Measurements from ENCODE around the gene CMYA5.

Gene CMYA5

DNA sequence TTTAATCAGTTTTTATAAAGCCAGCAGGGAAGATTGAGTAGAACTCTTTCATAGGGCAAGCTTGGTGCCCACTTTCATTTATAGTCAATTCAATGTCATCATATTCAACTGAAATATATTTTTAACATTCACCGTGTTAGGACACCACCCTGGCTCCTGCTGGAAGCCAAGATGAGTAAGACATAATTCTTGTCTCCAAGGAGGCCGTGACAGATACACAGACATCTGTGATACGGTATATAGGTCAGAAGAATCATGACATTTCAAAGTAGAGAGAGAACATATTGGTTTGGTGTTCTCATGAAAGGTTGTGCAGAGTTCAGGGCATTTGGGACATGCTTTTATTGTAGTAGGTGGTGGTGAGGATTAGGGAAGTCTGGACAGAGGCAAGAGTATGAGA is 120.1 kb downstream of the CMYA5 start:
- H3K27ac ChIP-seq (ENCODE audit: insufficient read depth, low read depth, low read length, poor library complexity, severe bottlenecking) = no peak overlapping the region
- no peaks in the 10 kb centered on the region for H3K27me3 ChIP-seq (ENCODE audit: control insufficient read depth, insufficient read depth, low read length, poor library complexity, severe bottlenecking)
- H3K9me3 ChIP-seq (ENCODE audit: control insufficient read depth, low read length) = no peaks in the 10 kb centered on the region
- 93 to 95% methylated on average over 3 of the region's 3 CpGs for WGBS, 2 experiments
- H3K4me1 ChIP-seq (ENCODE audit: control insufficient read depth, insufficient read depth, low read length) = no peaks in the 10 kb centered on the region
- H3K36me3 ChIP-seq (ENCODE audit: control insufficient read depth, insufficient read depth, low read length) = no peaks in the 10 kb centered on the region
- H3K4me3 ChIP-seq (ENCODE audit: insufficient read depth, low read depth, low read length) = no peak overlapping the region

DNA sequence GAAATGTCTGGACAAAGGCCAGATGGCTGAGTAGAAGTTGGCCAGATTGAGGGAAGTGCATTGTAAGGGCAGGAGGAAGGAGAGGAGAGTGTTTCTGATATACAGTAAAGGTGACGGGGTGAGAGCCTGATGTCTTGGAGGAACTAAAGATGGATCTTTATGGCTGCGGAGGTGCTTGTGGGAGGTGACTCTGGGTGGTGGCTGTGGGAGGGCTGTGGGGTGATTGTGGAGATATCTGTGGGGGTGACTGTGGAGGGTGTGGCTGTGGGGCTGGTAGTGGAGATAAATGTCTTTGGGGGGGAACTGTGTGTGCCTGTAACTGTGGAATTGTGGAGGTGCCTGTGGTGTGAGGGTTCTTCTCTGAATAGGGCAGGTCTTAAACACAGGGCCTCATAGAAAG is 121.4 kb downstream of the CMYA5 start:
- Histone ChIP-seq H3K27ac (ENCODE audit: insufficient read depth, low read depth, low read length, poor library complexity, severe bottlenecking) (no peak overlapping the region), H3K4me3 (ENCODE audit: insufficient read depth, low read depth, low read length) (no peak overlapping the region), H3K9me3 (ENCODE audit: control insufficient read depth, low read length) (no peaks in the 10 kb centered on the region), H3K4me1 (ENCODE audit: control insufficient read depth, insufficient read depth, low read length) (no peaks in the 10 kb centered on the region), H3K36me3 (ENCODE audit: control insufficient read depth, insufficient read depth, low read length) (no peaks in the 10 kb centered on the region), H3K27me3 (ENCODE audit: control insufficient read depth, insufficient read depth, low read length, poor library complexity, severe bottlenecking) (no peaks in the 10 kb centered on the region)
- WGBS, 2 experiments = 94 to 98% methylated on average over 2 of the region's 2 CpGs

DNA sequence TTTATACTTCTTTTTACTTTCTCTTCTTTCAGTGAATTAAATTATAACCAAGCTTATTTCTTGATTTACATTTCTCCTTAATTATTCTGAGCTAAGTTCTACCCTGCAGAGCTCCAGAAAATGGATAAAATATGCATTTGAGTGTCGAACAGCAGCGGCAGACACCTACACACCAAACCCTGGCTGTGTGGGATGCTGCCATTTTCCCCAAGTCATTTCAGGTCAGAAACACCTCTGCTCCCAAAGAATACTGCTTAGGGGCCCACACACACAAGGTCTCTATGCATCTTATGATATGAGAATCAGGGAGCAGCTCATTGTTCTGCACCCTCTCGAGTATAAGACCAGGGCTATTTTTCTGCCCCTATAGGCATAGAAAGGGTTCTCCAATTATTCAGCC is 122.3 kb downstream of the CMYA5 start:
- 96 to 97% methylated on average over 3 of the region's 3 CpGs for WGBS, 2 experiments
- H3K36me3 ChIP-seq (ENCODE audit: control insufficient read depth, insufficient read depth, low read length) = no peaks in the 10 kb centered on the region
- H3K9me3 ChIP-seq (ENCODE audit: control insufficient read depth, low read length) = no peaks in the 10 kb centered on the region
- no peak overlapping the region for H3K27ac ChIP-seq (ENCODE audit: insufficient read depth, low read depth, low read length, poor library complexity, severe bottlenecking)
- no peaks in the 10 kb centered on the region for H3K27me3 ChIP-seq (ENCODE audit: control insufficient read depth, insufficient read depth, low read length, poor library complexity, severe bottlenecking)
- H3K4me1 ChIP-seq (ENCODE audit: control insufficient read depth, insufficient read depth, low read length) = no peaks in the 10 kb centered on the region
- no peak overlapping the region for H3K4me3 ChIP-seq (ENCODE audit: insufficient read depth, low read depth, low read length)

DNA sequence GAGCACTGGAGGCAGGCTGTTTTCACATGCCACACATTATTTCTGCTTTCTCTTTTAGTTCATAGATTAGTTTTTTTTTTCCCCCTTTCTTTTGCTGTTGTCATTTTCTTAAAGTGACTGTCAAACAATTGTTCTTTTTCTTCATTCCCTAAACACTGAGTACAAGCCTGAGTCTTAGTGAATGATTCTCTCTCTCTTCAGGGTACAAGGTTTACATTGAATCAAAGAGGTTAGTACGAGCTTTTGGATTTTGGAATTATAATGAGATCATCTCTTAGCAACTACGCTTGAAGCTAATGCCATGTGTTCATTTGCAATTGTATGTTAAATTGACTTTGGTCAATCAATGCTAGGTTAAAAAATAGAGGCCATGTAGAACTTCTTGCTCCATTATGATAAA is 125.1 kb downstream of the CMYA5 start:
- H3K4me3 ChIP-seq (ENCODE audit: insufficient read depth, low read depth, low read length) = no peak overlapping the region
- H3K27me3 ChIP-seq (ENCODE audit: control insufficient read depth, insufficient read depth, low read length, poor library complexity, severe bottlenecking) = no peaks in the 10 kb centered on the region
- no peaks in the 10 kb centered on the region for H3K36me3 ChIP-seq (ENCODE audit: control insufficient read depth, insufficient read depth, low read length)
- no peaks in the 10 kb centered on the region for H3K4me1 ChIP-seq (ENCODE audit: control insufficient read depth, insufficient read depth, low read length)
- H3K9me3 ChIP-seq (ENCODE audit: control insufficient read depth, low read length) = no peaks in the 10 kb centered on the region
- WGBS, 2 experiments = 88 to 89% methylated on average over 2 of the region's 2 CpGs
- no peak overlapping the region for H3K27ac ChIP-seq (ENCODE audit: insufficient read depth, low read depth, low read length, poor library complexity, severe bottlenecking)

DNA sequence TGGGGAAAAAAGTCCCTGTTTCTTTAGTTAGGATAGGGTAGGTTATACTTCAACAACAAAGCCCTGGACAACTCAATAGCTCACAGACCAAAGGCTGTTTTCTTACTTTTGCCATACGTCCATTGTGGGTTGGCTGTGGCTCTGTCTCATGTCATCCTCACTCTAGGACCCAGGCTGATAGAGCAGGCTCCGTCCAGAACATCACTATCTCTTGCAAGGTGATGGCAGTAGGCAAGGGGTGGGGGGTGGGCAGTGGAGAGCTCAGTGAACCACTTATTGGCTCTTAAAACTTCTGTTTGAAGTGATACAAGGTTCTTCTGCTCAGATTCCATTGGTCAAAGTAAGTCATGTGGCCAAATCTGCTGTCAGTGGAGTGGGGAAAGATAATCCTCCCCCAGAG is 126.4 kb downstream of the CMYA5 start:
- Histone ChIP-seq H3K4me1 (ENCODE audit: control insufficient read depth, insufficient read depth, low read length) (no peaks in the 10 kb centered on the region), H3K4me3 (ENCODE audit: insufficient read depth, low read depth, low read length) (no peak overlapping the region), H3K9me3 (ENCODE audit: control insufficient read depth, low read length) (no peaks in the 10 kb centered on the region), H3K27ac (ENCODE audit: insufficient read depth, low read depth, low read length, poor library complexity, severe bottlenecking) (no peak overlapping the region), H3K27me3 (ENCODE audit: control insufficient read depth, insufficient read depth, low read length, poor library complexity, severe bottlenecking) (no peaks in the 10 kb centered on the region), H3K36me3 (ENCODE audit: control insufficient read depth, insufficient read depth, low read length) (no peaks in the 10 kb centered on the region)
- WGBS, 2 experiments = 93 to 100% methylated on average over 2 of the region's 2 CpGs

DNA sequence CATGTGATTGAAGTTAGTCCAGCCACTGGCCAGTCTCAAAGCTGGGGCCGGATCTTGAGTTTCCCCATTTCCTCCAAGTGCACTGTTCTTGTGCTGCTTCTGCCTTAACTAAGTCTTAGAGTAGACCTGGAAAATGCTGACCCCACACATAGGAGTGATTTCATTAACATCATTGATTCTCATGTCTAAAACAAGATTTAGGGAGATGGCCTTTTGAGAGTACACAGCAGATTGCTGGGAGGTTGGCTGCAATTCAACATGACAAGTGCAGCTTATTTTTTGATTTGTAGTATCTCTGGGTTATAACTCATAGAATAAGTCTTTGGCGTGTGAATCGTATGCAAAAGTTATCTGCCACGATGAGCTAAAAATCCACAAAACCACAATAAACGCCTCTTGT is 131.0 kb downstream of the CMYA5 start:
- no peaks in the 10 kb centered on the region for H3K36me3 ChIP-seq (ENCODE audit: control insufficient read depth, insufficient read depth, low read length)
- H3K9me3 ChIP-seq (ENCODE audit: control insufficient read depth, low read length) = no peaks in the 10 kb centered on the region
- H3K27me3 ChIP-seq (ENCODE audit: control insufficient read depth, insufficient read depth, low read length, poor library complexity, severe bottlenecking) = no peaks in the 10 kb centered on the region
- H3K4me3 ChIP-seq (ENCODE audit: insufficient read depth, low read depth, low read length) = no peak overlapping the region
- no peak overlapping the region for H3K27ac ChIP-seq (ENCODE audit: insufficient read depth, low read depth, low read length, poor library complexity, severe bottlenecking)
- no peaks in the 10 kb centered on the region for H3K4me1 ChIP-seq (ENCODE audit: control insufficient read depth, insufficient read depth, low read length)
- WGBS, 2 experiments = 92 to 95% methylated on average over 5 of the region's 5 CpGs

DNA sequence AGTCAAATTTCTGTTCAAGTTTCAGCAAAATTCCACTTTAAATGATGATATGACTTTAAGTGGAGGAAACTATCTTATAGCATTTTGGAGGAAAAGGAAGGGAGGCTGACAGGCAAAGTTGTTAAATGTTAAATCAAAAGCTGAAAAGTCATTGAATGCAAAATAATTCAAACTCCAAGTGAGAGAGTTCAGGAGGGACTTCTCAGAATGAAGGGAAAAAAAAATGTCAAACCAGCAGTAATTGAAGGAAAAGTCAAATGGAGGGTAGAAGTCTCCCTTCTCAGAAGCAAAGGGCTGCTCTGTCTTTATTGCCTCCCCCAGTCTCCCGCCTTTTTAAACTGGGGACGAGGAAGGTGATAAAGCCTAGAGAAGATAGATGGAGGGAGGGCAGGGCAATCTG is 134.8 kb downstream of the CMYA5 start:
- 75 to 84% methylated on average over 2 of the region's 2 CpGs for WGBS, 2 experiments
- Histone ChIP-seq H3K27ac (ENCODE audit: insufficient read depth, low read depth, low read length, poor library complexity, severe bottlenecking) (no peak overlapping the region), H3K4me3 (ENCODE audit: insufficient read depth, low read depth, low read length) (no peak overlapping the region)

DNA sequence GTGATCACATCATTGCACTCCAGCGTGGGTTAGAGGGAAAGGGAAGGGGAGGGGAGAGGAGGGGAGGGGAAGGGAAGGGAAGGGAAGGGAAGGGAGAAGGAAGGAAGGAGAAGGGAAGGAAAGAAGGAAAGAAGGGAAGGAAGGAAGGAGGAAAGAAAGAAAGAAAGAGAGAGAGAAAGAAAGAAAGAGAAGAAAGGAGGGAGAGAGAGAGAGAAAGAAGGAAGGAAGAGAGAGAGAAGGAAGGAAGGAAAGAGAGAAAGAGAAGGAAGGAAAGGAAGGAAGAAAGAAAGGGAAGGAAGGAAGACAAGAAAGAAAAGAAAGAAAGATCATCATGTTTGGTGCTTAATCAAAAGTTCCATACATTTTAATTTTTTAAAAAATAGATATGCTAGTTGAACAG is 136.2 kb downstream of the CMYA5 start:
- Histone ChIP-seq H3K27ac (ENCODE audit: insufficient read depth, low read depth, low read length, poor library complexity, severe bottlenecking) (no peak overlapping the region), H3K27me3 (ENCODE audit: control insufficient read depth, insufficient read depth, low read length, poor library complexity, severe bottlenecking) (no peaks in the 10 kb centered on the region), H3K4me1 (ENCODE audit: control insufficient read depth, insufficient read depth, low read length) (no peaks in the 10 kb centered on the region), H3K36me3 (ENCODE audit: control insufficient read depth, insufficient read depth, low read length) (no peaks in the 10 kb centered on the region), H3K4me3 (ENCODE audit: insufficient read depth, low read depth, low read length) (no peak overlapping the region), H3K9me3 (ENCODE audit: control insufficient read depth, low read length) (no peaks in the 10 kb centered on the region)
- 88 to 95% methylated on average over 1 of the region's 1 CpG for WGBS, 2 experiments

More for the DNA sequence above, 134.8 kb downstream of the CMYA5 start:
- H3K4me1 ChIP-seq (ENCODE audit: control insufficient read depth, insufficient read depth, low read length) = no peaks in the 10 kb centered on the region
- H3K9me3 ChIP-seq (ENCODE audit: control insufficient read depth, low read length) = no peaks in the 10 kb centered on the region
- no peaks in the 10 kb centered on the region for H3K27me3 ChIP-seq (ENCODE audit: control insufficient read depth, insufficient read depth, low read length, poor library complexity, severe bottlenecking)
- H3K36me3 ChIP-seq (ENCODE audit: control insufficient read depth, insufficient read depth, low read length) = no peaks in the 10 kb centered on the region

DNA sequence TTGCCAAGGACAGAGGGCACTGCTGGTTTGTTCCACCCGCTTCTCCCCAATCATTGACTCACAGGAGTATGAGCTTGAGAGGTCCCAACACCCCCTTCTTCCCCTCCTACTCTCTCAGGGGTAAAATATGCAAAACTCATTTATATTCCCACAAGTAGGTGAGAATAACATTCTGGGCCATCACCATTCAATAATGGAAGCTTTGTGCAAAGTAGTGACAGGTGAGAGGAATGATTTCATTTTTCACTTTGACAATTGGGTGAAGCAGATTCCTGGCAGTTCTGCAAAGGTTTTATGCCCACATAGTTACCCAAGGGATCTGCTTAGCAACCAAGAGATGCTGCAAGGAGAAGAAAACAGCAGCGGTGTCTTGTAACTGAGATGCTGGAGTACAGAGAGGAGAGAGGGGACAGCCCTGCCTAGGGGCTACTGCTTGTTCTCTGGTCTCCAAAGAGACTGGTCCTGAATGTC is 137.6 kb downstream of the CMYA5 start:
- WGBS, 2 experiments = 91 to 93% methylated on average over 2 of the region's 2 CpGs
- no peaks in the 10 kb centered on the region for H3K27me3 ChIP-seq (ENCODE audit: control insufficient read depth, insufficient read depth, low read length, poor library complexity, severe bottlenecking)
- no peak overlapping the region for H3K27ac ChIP-seq (ENCODE audit: insufficient read depth, low read depth, low read length, poor library complexity, severe bottlenecking)
- H3K36me3 ChIP-seq (ENCODE audit: control insufficient read depth, insufficient read depth, low read length) = no peaks in the 10 kb centered on the region
- H3K4me1 ChIP-seq (ENCODE audit: control insufficient read depth, insufficient read depth, low read length) = no peaks in the 10 kb centered on the region
- no peaks in the 10 kb centered on the region for H3K9me3 ChIP-seq (ENCODE audit: control insufficient read depth, low read length)
- no peak overlapping the region for H3K4me3 ChIP-seq (ENCODE audit: insufficient read depth, low read depth, low read length)

DNA sequence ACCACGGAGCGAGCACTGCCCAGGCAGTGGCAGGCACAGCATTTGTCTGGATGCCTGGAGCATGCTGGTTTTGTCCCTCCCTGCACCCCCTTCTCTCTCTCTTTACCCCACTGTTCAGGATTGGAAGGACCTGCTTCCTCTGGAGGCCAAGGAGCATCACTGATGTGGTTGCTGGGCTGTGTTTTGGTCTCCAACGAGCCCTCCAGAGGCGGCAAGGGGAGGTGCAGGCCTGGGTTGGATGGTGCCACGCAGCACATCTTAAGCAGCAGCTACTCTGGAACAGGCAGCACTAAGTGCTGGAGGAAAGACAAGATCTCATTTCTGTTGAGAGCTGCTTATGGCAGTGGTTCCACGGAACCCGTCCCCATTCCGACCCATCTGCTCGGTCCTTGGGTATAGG is 139.6 kb downstream of the CMYA5 start:
- H3K27ac ChIP-seq (ENCODE audit: insufficient read depth, low read depth, low read length, poor library complexity, severe bottlenecking) = no peak overlapping the region
- H3K4me3 ChIP-seq (ENCODE audit: insufficient read depth, low read depth, low read length) = no peak overlapping the region
- no peaks in the 10 kb centered on the region for H3K9me3 ChIP-seq (ENCODE audit: control insufficient read depth, low read length)
- 65 to 67% methylated on average over 9 of the region's 9 CpGs for WGBS, 2 experiments
- H3K27me3 ChIP-seq (ENCODE audit: control insufficient read depth, insufficient read depth, low read length, poor library complexity, severe bottlenecking) = no peaks in the 10 kb centered on the region
- H3K4me1 ChIP-seq (ENCODE audit: control insufficient read depth, insufficient read depth, low read length) = no peaks in the 10 kb centered on the region
- H3K36me3 ChIP-seq (ENCODE audit: control insufficient read depth, insufficient read depth, low read length) = no peaks in the 10 kb centered on the region
